HepG2 (cell line): ENCODE results near the gene TRIM7. TPM values are rescaled to one million over a fixed set of nuclear protein-coding genes. Genes with fewer than 3 reads are reported as not detected.
A peak's percentile ranks its signal among the peaks of the same experiment; 100 is the strongest.

Experiments
- CBX2 ChIP-seq, 2 experiments: fragments of 200-600 bp in 1 of 2; sonication (generic); formaldehyde crosslinking in 1 of 2; IDR thresholded peaks; 2 replicates each; pipeline versions ENCODE4 v1.7.0 to v1.8.1; 2018 to 2022; ENCODE audit warnings: low read depth in 2 of 2, low read length in 1 of 2, mild to moderate bottlenecking in 1 of 2, missing genetic modification reagents in 1 of 2
- CENPT ChIP-seq: sonication (generic); formaldehyde crosslinking; IDR thresholded peaks from 2 replicates; pipeline ENCODE4 v1.8.0; 2022; ENCODE audit warnings: low read depth, mild to moderate bottlenecking, moderate library complexity, missing genetic modification reagents
- EZH2 ChIP-seq: conservative IDR thresholded peaks from 2 replicates; pipeline ENCODE4 v1.6.1; 2012; ENCODE audit warnings: mild to moderate bottlenecking, low read depth, low read length, moderate library complexity
- GATAD2A ChIP-seq: IDR thresholded peaks from 2 replicates; pipeline ENCODE4 v1.6.1; 2016
- KLF16 ChIP-seq, 2 experiments: sonication (generic) in 1 of 2; formaldehyde crosslinking in 1 of 2; IDR thresholded peaks; 2 replicates each; pipeline versions ENCODE4 v1.6.1 to v1.8.0; 2016 to 2023; ENCODE audit warnings: missing genetic modification reagents in 2 of 2, missing compliant biosample characterization in 1 of 2
- MAZ ChIP-seq, 2 experiments: sonication (generic) in 1 of 2; formaldehyde crosslinking in 1 of 2; IDR thresholded peaks; 2 replicates each; pipeline versions ENCODE4 v1.5.0 to v1.6.1; 2012 to 2020; ENCODE audit warnings: low read depth in 2 of 2, mild to moderate bottlenecking in 2 of 2, borderline replicate concordance in 1 of 2, improper control_type of control experiment in 1 of 2, low read length in 1 of 2, missing genetic modification reagents in 1 of 2, moderate library complexity in 1 of 2
- PHF21A ChIP-seq: sonication (generic); formaldehyde crosslinking; IDR thresholded peaks from 2 replicates; pipeline ENCODE4 v1.5.0; 2020; ENCODE audit warnings: mild to moderate bottlenecking, missing genetic modification reagents
- RXRA ChIP-seq: sonication (generic); formaldehyde crosslinking; IDR thresholded peaks from 2 replicates; pipeline ENCODE4 v1.5.1; 2020; ENCODE audit warnings: missing genetic modification reagents
- SOX13 ChIP-seq, 3 experiments: fragments of 450-650 bp in 1 of 3; sonication (generic) in 1 of 3; formaldehyde crosslinking in 1 of 3; IDR thresholded peaks in 2 of 3; conservative IDR thresholded peaks in 1 of 3; 2 replicates each; pipeline versions ENCODE4 v1.5.0 to v1.6.1; 2016 to 2020; ENCODE audit warnings: antibody characterized with exemption in 1 of 3, mild to moderate bottlenecking in 1 of 3, missing compliant biosample characterization in 1 of 3, missing genetic modification reagents in 1 of 3, moderate library complexity in 1 of 3
- TCF7L2 ChIP-seq: IDR thresholded peaks from 2 replicates; pipeline ENCODE4 v1.6.1; 2011; ENCODE audit warnings: mild to moderate bottlenecking, low read depth, low read length, moderate library complexity
- ZFP36 ChIP-seq: fragments of 150-350 bp; IDR thresholded peaks from 2 replicates; pipeline ENCODE4 v1.6.1; 2018; ENCODE audit warnings: borderline replicate concordance, low read length, low read depth; ENCODE audit not compliant: partially characterized antibody
- ZNF713 ChIP-seq: sonication (generic); formaldehyde crosslinking; IDR thresholded peaks from 2 replicates; pipeline ENCODE4 v1.4.0; 2020; ENCODE audit warnings: mild to moderate bottlenecking, missing genetic modification reagents
- polyA plus RNA-seq, 8 experiments: library from polyadenylated mRNA; depleted of rRNA in 3 of 8; stranded (reverse) in 7 of 8; unstranded in 1 of 8; fragments of >200 nt; fragmentation: Illumina TruSeq in 4 of 8; extraction: Trizol in 4 of 8; gene quantifications; 2 replicates each; pipeline versions ENCODE4 v1.2.1 to v1.2.3, GENCODE V29; 2011 to 2016; ENCODE audit warnings: low read depth in 4 of 8, missing spikeins in 1 of 8, mixed read lengths in 1 of 8; ENCODE audit not compliant: insufficient read depth in 1 of 8
- total RNA-seq, 5 experiments: library from RNA; depleted of rRNA; stranded (reverse); fragments of >200 nt; fragmentation: Illumina TruSeq; extraction: Trizol; gene quantifications; 2 replicates each; pipeline ENCODE4 v1.2.3, GENCODE V29; 2016; ENCODE audit warnings: low read depth in 1 of 5
- TF ChIP-seq, protein P1 (sequence below): sonication (generic); formaldehyde crosslinking; IDR thresholded peaks from 2 replicates; pipeline ENCODE4 v1.4.0; 2020; ENCODE audit warnings: missing genetic modification reagents
- TF ChIP-seq, protein P2 (sequence below), 2 experiments: sonication (generic) in 1 of 2; formaldehyde crosslinking in 1 of 2; IDR thresholded peaks; 2 replicates each; pipeline versions ENCODE4 v1.4.0 to v1.6.1; 2018 to 2020; ENCODE audit warnings: missing genetic modification reagents in 2 of 2, borderline replicate concordance in 1 of 2, low read depth in 1 of 2, mild to moderate bottlenecking in 1 of 2, missing biosample characterization in 1 of 2
- TF ChIP-seq, protein P3 (sequence below): sonication (generic); formaldehyde crosslinking; IDR thresholded peaks from 2 replicates; pipeline ENCODE4 v1.4.0; 2020; ENCODE audit warnings: missing genetic modification reagents
- TF ChIP-seq, protein P4 (sequence below): sonication (generic); formaldehyde crosslinking; conservative IDR thresholded peaks from 2 replicates; pipeline ENCODE4 v1.4.0; 2020; ENCODE audit warnings: missing genetic modification reagents
- TF ChIP-seq, protein P5 (sequence below): sonication (generic); formaldehyde crosslinking; IDR thresholded peaks from 2 replicates; pipeline ENCODE4 v1.5.0; 2020; ENCODE audit warnings: missing genetic modification reagents

TRIM7 gene
- total and polyA plus RNA-seq, 2 of the 13 experiments (the other 11 are each of a cell fraction or from before 2014, with no cell fraction given): 0.13 TPM; not detected in 1

DNA sequence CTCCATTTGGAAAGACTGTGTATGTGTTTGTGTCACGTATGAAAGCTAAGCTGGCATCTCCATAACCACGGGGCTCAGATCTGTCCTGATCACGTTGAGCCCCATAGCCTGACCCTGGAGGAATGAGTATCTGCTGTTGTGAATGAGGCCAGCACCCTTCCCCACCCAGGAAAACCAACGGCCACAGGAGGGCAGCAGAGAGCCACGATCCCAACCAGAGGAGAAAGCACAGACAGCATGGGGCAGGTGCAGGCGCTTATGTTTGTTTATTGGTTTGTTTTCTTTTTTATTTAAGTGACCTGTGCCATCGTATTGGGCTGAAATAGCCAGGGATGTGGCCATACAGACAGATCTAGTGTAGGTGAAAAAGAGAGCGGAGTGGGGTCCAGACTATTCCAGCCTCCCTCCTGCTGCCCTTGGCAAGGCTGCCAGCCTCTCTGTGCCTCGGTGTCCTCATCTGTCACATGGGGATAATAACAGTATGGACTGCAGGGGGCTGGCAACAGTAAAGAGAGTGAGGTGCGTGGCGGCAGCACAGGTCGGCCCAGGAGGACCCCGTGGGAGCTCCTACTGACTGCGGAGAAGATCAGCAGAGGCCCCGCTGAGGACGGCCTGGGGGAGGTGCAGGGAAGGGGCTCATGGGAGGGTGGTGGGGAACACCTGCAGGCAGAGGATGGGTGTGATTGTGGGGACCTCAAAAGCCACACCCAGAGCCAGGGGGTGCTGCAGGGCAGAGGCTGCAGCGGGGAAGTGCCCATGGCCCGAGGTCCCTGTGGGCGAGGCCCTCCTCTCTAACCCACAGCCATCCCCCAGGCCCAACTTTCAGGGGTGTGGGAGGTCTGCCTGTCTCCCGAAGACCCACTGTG is 45.5 kb downstream of the TRIM7 start (continued):
- TF ChIP-seq, protein P1, sequence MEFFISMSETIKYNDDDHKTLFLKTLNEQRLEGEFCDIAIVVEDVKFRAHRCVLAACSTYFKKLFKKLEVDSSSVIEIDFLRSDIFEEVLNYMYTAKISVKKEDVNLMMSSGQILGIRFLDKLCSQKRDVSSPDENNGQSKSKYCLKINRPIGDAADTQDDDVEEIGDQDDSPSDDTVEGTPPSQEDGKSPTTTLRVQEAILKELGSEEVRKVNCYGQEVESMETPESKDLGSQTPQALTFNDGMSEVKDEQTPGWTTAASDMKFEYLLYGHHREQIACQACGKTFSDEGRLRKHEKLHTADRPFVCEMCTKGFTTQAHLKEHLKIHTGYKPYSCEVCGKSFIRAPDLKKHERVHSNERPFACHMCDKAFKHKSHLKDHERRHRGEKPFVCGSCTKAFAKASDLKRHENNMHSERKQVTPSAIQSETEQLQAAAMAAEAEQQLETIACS (CRISPR knock-in tag): no peak
- TF ChIP-seq, protein P2, sequence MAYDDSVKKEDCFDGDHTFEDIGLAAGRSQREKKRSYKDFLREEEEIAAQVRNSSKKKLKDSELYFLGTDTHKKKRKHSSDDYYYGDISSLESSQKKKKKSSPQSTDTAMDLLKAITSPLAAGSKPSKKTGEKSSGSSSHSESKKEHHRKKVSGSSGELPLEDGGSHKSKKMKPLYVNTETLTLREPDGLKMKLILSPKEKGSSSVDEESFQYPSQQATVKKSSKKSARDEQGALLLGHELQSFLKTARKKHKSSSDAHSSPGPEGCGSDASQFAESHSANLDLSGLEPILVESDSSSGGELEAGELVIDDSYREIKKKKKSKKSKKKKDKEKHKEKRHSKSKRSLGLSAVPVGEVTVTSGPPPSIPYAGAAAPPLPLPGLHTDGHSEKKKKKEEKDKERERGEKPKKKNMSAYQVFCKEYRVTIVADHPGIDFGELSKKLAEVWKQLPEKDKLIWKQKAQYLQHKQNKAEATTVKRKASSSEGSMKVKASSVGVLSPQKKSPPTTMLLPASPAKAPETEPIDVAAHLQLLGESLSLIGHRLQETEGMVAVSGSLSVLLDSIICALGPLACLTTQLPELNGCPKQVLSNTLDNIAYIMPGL (CRISPR knock-in tag; IDR thresholded peaks at IDR 0.05; ENCODE audit: borderline replicate concordance in 1 of 2, low read depth in 1 of 2): peak; percentile 62 to 66; a peak in 3 of 4 replicates
- TF ChIP-seq, protein P3, sequence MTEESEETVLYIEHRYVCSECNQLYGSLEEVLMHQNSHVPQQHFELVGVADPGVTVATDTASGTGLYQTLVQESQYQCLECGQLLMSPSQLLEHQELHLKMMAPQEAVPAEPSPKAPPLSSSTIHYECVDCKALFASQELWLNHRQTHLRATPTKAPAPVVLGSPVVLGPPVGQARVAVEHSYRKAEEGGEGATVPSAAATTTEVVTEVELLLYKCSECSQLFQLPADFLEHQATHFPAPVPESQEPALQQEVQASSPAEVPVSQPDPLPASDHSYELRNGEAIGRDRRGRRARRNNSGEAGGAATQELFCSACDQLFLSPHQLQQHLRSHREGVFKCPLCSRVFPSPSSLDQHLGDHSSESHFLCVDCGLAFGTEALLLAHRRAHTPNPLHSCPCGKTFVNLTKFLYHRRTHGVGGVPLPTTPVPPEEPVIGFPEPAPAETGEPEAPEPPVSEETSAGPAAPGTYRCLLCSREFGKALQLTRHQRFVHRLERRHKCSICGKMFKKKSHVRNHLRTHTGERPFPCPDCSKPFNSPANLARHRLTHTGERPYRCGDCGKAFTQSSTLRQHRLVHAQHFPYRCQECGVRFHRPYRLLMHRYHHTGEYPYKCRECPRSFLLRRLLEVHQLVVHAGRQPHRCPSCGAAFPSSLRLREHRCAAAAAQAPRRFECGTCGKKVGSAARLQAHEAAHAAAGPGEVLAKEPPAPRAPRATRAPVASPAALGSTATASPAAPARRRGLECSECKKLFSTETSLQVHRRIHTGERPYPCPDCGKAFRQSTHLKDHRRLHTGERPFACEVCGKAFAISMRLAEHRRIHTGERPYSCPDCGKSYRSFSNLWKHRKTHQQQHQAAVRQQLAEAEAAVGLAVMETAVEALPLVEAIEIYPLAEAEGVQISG: peak; percentile 74
- no peak for TF ChIP-seq KLF16 (CRISPR knock-in tag; IDR thresholded peaks at IDR 0.05)
- TF ChIP-seq, protein P4, sequence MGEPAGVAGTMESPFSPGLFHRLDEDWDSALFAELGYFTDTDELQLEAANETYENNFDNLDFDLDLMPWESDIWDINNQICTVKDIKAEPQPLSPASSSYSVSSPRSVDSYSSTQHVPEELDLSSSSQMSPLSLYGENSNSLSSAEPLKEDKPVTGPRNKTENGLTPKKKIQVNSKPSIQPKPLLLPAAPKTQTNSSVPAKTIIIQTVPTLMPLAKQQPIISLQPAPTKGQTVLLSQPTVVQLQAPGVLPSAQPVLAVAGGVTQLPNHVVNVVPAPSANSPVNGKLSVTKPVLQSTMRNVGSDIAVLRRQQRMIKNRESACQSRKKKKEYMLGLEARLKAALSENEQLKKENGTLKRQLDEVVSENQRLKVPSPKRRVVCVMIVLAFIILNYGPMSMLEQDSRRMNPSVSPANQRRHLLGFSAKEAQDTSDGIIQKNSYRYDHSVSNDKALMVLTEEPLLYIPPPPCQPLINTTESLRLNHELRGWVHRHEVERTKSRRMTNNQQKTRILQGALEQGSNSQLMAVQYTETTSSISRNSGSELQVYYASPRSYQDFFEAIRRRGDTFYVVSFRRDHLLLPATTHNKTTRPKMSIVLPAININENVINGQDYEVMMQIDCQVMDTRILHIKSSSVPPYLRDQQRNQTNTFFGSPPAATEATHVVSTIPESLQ (CRISPR knock-in tag): no peak
- TF ChIP-seq CENPT (CRISPR knock-in tag): no peak
- TF ChIP-seq RXRA (CRISPR knock-in tag): no peak; the same call in 1 of the 2 replicates
- no peak for TF ChIP-seq ZNF713 (CRISPR knock-in tag)
- no peak for TF ChIP-seq MAZ (IDR thresholded peaks at IDR 0.05; ENCODE audit: borderline replicate concordance, low read depth, low read length)
- no peak for TF ChIP-seq MAZ (CRISPR knock-in tag; IDR thresholded peaks at IDR 0.05; ENCODE audit: low read depth)
- no peak for TF ChIP-seq CBX2 (IDR thresholded peaks at IDR 0.05; ENCODE audit: low read depth, low read length)
- TF ChIP-seq CBX2 (CRISPR knock-in tag; IDR thresholded peaks at IDR 0.05; ENCODE audit: low read depth): no peak
- no peak for TF ChIP-seq SOX13 (IDR thresholded peaks at IDR 0.05)
- no peak for TF ChIP-seq SOX13 (CRISPR knock-in tag; conservative IDR thresholded peaks at IDR 0.05 in 1 of 2, IDR thresholded peaks at IDR 0.05 in 1 of 2)
- TF ChIP-seq ZFP36: no peak
- no peak for TF ChIP-seq PHF21A (CRISPR knock-in tag)
- peak; percentile 50; the same call in 1 of the 2 replicates for TF ChIP-seq GATAD2A
- no peak for TF ChIP-seq EZH2
- TF ChIP-seq TCF7L2: no peak
- TF ChIP-seq, protein P5, sequence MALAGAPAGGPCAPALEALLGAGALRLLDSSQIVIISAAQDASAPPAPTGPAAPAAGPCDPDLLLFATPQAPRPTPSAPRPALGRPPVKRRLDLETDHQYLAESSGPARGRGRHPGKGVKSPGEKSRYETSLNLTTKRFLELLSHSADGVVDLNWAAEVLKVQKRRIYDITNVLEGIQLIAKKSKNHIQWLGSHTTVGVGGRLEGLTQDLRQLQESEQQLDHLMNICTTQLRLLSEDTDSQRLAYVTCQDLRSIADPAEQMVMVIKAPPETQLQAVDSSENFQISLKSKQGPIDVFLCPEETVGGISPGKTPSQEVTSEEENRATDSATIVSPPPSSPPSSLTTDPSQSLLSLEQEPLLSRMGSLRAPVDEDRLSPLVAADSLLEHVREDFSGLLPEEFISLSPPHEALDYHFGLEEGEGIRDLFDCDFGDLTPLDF: no peak
